ENCODE data around the gene HIRIP3.

The HIRIP3 gene

GRCh38 chr16:29990034-29990433 is 5.4 kb downstream of the HIRIP3 start:
- Histone ChIP-seq H3K79me2 (ENCODE audit: control insufficient read depth, low read length) (peaks cover 13% of the 10 kb centered on the region), H3K4me3 (ENCODE audit: low read length) (no peak overlapping the region), H3K4me2 (ENCODE audit: low read length) (no peak overlapping the region), H3K36me3 (ENCODE audit: control insufficient read depth, low read length) (peaks cover 94% of the 10 kb centered on the region), H4K20me1 (ENCODE audit: control insufficient read depth, insufficient read depth, low read depth, low read length) (no peaks in the 10 kb centered on the region), H3K27me3 (ENCODE audit: control insufficient read depth, low read length) (no peaks in the 10 kb centered on the region), H3K9me2 (replicated peaks; ENCODE audit: control insufficient read depth, low read length) (no peaks in the 10 kb centered on the region), H3K27ac (ENCODE audit: low read depth, low read length) (no peak overlapping the region), H3K9me3 (ENCODE audit: control insufficient read depth, insufficient read depth, low read length) (no peaks in the 10 kb centered on the region), H3K4me1 (ENCODE audit: control insufficient read depth, low read length) (peaks cover 17% of the 10 kb centered on the region), H3F3A (ENCODE audit: control insufficient read depth, insufficient read depth) (peaks cover 11% of the 10 kb centered on the region)
- TF ChIP-seq CTCF (IDR thresholded peaks at IDR 0.05; ENCODE audit: low read depth, low read length, poor library complexity, severe bottlenecking) (no peak), EZH2phosphoT487 (IDR thresholded peaks at IDR 0.05; ENCODE audit: borderline replicate concordance, low read length) (no peak)

GRCh38 chr16:29989111-29989858 is 6.1 kb downstream of the HIRIP3 start:
- Histone ChIP-seq H3K9me2 (replicated peaks; ENCODE audit: control insufficient read depth, low read length) (no peaks in the 10 kb centered on the region), H3F3A (ENCODE audit: control insufficient read depth, insufficient read depth) (peaks cover 3% of the 10 kb centered on the region), H3K4me1 (ENCODE audit: control insufficient read depth, low read length) (peaks cover 10% of the 10 kb centered on the region), H3K27ac (ENCODE audit: low read depth, low read length) (no peak overlapping the region), H3K79me2 (ENCODE audit: control insufficient read depth, low read length) (peaks cover 5% of the 10 kb centered on the region; the same call in 1 of the 2 replicates), H3K27me3 (ENCODE audit: control insufficient read depth, low read length) (no peaks in the 10 kb centered on the region), H3K4me2 (ENCODE audit: low read length) (no peak overlapping the region), H3K9me3 (ENCODE audit: control insufficient read depth, insufficient read depth, low read length) (no peaks in the 10 kb centered on the region), H3K36me3 (ENCODE audit: control insufficient read depth, low read length) (peaks cover 95% of the 10 kb centered on the region), H3K4me3 (ENCODE audit: low read length) (no peak overlapping the region), H4K20me1 (ENCODE audit: control insufficient read depth, insufficient read depth, low read depth, low read length) (no peaks in the 10 kb centered on the region)
- TF ChIP-seq EZH2phosphoT487 (IDR thresholded peaks at IDR 0.05; ENCODE audit: borderline replicate concordance, low read length) (no peak), CTCF (IDR thresholded peaks at IDR 0.05; ENCODE audit: low read depth, low read length, poor library complexity, severe bottlenecking) (no peak)

GRCh38 chr16:29988346-29989075 is 6.9 kb downstream of the HIRIP3 start:
- H3K27me3 ChIP-seq (ENCODE audit: control insufficient read depth, low read length), result no peaks in the 10 kb centered on the region
- peaks cover 2% of the 10 kb centered on the region; the same call in 1 of the 2 replicates for H3K4me1 ChIP-seq (ENCODE audit: control insufficient read depth, low read length)
- H3K36me3 ChIP-seq (ENCODE audit: control insufficient read depth, low read length), result peaks cover 95% of the 10 kb centered on the region
- no peak overlapping the region for H3K27ac ChIP-seq (ENCODE audit: low read depth, low read length)
- H3K9me2 ChIP-seq (replicated peaks; ENCODE audit: control insufficient read depth, low read length), result no peaks in the 10 kb centered on the region
- no peaks in the 10 kb centered on the region; the same call in 1 of the 2 replicates for H3F3A ChIP-seq (ENCODE audit: control insufficient read depth, insufficient read depth)
- H3K79me2 ChIP-seq (ENCODE audit: control insufficient read depth, low read length), result no peaks in the 10 kb centered on the region; the same call in 1 of the 2 replicates
- no peak overlapping the region for H3K4me2 ChIP-seq (ENCODE audit: low read length)
- no peak for TF ChIP-seq CTCF (IDR thresholded peaks at IDR 0.05; ENCODE audit: low read depth, low read length, poor library complexity, severe bottlenecking)
- no peak for TF ChIP-seq EZH2phosphoT487 (IDR thresholded peaks at IDR 0.05; ENCODE audit: borderline replicate concordance, low read length)
- H3K4me3 ChIP-seq (ENCODE audit: low read length), result no peak overlapping the region
- no peaks in the 10 kb centered on the region for H4K20me1 ChIP-seq (ENCODE audit: control insufficient read depth, insufficient read depth, low read depth, low read length)
- H3K9me3 ChIP-seq (ENCODE audit: control insufficient read depth, insufficient read depth, low read length), result no peaks in the 10 kb centered on the region

All from DOHH2 (cell line).